Prostate gland (tissue), 2 donors: Measurements from ENCODE around the gene FMNL2.

Experiments used
- POLR2A ChIP-seq: fragments of 450-650 bp; IDR thresholded peaks from one replicate; pipeline ENCODE4 v1.6.1; 2016; ENCODE audit warnings: antibody characterized with exemption, mild to moderate bottlenecking
- POLR2AphosphoS5 ChIP-seq: sonication (generic); formaldehyde crosslinking; IDR thresholded peaks from one replicate; pipeline ENCODE4 v1.6.1; 2017; ENCODE audit warnings: antibody characterized with exemption
- TF ChIP-seq, protein P1 (sequence below), 4 experiments: fragments of 200-600 bp in 2 of 4; fragments of 450-650 bp in 2 of 4; sonication (generic) in 2 of 4; IDR thresholded peaks; 1 replicate in 3 of 4; 2 replicates in 1 of 4; pipeline ENCODE4 v1.5.1; 2016 to 2019; ENCODE audit warnings: antibody characterized with exemption in 4 of 4, mild to moderate bottlenecking in 2 of 4, moderate library complexity in 2 of 4

DNA sequence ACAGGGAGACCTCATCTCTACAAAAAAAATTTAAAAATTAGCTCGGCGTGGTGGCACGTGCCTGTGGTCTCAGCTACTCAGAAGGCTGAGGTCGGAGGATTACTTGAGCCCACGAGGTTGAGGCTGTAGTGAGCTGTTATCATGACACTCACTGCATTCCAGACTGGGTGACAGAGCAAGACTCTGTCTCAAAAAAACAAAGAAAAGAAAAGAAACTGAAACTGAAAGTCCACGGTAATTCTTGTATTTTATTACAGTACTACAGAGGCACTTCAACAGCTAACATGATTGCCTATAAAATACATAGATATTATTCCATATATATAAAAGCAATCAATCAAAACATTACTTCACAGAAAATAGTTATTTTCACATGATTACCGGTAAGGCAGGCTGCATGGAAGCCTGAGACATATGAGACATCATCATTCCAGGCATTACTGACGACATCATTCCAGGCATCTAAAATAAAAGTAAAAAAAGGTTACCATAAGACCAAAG lies 359.2 kb downstream of the FMNL2 start:
- TF ChIP-seq, protein P1, sequence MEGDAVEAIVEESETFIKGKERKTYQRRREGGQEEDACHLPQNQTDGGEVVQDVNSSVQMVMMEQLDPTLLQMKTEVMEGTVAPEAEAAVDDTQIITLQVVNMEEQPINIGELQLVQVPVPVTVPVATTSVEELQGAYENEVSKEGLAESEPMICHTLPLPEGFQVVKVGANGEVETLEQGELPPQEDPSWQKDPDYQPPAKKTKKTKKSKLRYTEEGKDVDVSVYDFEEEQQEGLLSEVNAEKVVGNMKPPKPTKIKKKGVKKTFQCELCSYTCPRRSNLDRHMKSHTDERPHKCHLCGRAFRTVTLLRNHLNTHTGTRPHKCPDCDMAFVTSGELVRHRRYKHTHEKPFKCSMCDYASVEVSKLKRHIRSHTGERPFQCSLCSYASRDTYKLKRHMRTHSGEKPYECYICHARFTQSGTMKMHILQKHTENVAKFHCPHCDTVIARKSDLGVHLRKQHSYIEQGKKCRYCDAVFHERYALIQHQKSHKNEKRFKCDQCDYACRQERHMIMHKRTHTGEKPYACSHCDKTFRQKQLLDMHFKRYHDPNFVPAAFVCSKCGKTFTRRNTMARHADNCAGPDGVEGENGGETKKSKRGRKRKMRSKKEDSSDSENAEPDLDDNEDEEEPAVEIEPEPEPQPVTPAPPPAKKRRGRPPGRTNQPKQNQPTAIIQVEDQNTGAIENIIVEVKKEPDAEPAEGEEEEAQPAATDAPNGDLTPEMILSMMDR (IDR thresholded peaks at IDR 0.05), result no peak
- TF ChIP-seq POLR2AphosphoS5 (no peak), POLR2A (no peak)
